Effector memory CD8-positive, alpha-beta T cell (primary cell): ENCODE results near the gene GFOD1.
"Not testable (repeated sequence)": the region's sequence is repeated elsewhere in the genome, so short reads cannot be mapped to it uniquely, and the experiment has no call there.

ENCODE experiments used
- ATAC-seq: fragments of 150-1000 bp; cut with Tn5 transposase; replicated peaks from 2 replicates; pipeline ENCODE4 v1.10.0; 2021; ENCODE audit warnings: mild to moderate bottlenecking, moderate library complexity
- DNase-seq, 3 experiments: peaks; one replicate each; pipeline ENCODE4 v3.0.0; 2021
- H3K27ac Mint-ChIP-seq, 2 donors: one replicate each; pipeline ENCODE4 v1.8.0; 2022; ENCODE audit warnings: mild to moderate bottlenecking in 2 of 2, mixed read lengths in 2 of 2, moderate library complexity in 2 of 2
- H3K27me3 Mint-ChIP-seq, 2 donors: one replicate each; pipeline ENCODE4 v1.8.0; 2022; ENCODE audit warnings: mixed read lengths in 2 of 2
- H3K36me3 Mint-ChIP-seq: one replicate; pipeline ENCODE4 v1.8.0; 2022; ENCODE audit warnings: mild to moderate bottlenecking, moderate library complexity, mixed read lengths; ENCODE audit not compliant: insufficient read depth
- H3K4me1 Mint-ChIP-seq, 2 donors: one replicate each; pipeline ENCODE4 v1.8.0; 2022; ENCODE audit warnings: low read depth in 2 of 2, mixed read lengths in 2 of 2
- H3K4me3 Mint-ChIP-seq, 2 donors: one replicate each; pipeline ENCODE4 v1.8.0; 2022; ENCODE audit warnings: mild to moderate bottlenecking in 2 of 2, mixed read lengths in 2 of 2, moderate library complexity in 2 of 2
- H3K9me3 Mint-ChIP-seq, 2 donors: one replicate each; pipeline ENCODE4 v1.8.0; 2022; ENCODE audit warnings: mixed read lengths in 2 of 2

Gene GFOD1

GRCh38 chr6:13462458-13463327 lies 24.7 kb downstream of the GFOD1 start:
- H3K27ac Mint-ChIP-seq: peak overlapping the region; percentile 32 to 77
- peak overlapping the region in 1 of 2 donors; percentile 2 for H3K4me3 Mint-ChIP-seq
- no peaks in the 10 kb centered on the region for H3K9me3 Mint-ChIP-seq
- no peaks in the 10 kb centered on the region for H3K27me3 Mint-ChIP-seq
- no peaks in the 10 kb centered on the region for H3K36me3 Mint-ChIP-seq
- DNase-seq (no peak), ATAC-seq (no peak)
- peaks cover 22 to 46% of the 10 kb centered on the region in 2 donors for H3K4me1 Mint-ChIP-seq

DNA sequence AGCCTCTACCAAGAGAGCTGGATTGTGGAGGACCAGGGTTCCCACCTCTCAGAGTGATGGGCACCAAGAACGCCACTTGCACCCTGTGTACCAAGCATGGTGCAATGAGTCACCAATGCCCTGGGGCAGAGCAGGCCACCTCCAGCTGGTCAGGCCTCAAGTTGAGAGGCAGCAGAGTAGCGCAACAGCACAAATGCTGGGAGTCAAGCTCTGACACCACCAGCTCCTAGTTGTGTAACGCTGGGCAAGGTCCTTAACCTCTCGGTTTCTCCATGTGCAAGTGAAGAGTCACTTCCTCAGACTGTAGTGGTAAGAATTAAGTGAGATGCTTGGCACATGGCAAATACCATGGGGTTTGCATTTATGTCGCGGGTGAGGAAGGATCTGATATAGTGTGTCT lies 25.6 kb downstream of the GFOD1 start:
- no peak overlapping the region for H3K4me3 Mint-ChIP-seq
- H3K4me1 Mint-ChIP-seq: peaks cover 23 to 44% of the 10 kb centered on the region in 2 donors

DNA sequence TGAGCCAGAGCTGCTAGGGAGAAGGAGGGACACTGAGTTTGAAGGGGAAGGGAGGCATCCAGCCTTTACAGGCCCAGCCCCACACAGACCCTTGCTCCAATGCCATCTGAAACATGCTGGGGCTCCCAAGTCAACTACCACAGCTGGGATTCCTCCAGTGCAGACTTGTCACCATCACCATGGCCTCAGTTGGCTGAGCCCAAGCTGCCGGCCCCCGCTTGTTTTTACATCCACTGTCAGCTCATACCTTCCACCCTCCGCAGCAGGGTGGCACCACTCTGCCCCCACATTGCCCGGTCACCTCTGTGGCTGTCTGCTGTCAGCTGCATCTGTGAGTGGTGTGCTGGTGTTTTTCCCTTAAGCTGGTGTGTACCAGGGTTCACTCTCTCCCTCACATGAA lies 26.1 kb downstream of the GFOD1 start:
- Mint-ChIP-seq H3K36me3 (no peaks in the 10 kb centered on the region), H3K4me3 (no peak overlapping the region), H3K27ac (peak overlapping the region; percentile 32 to 77), H3K9me3 (no peaks in the 10 kb centered on the region), H3K27me3 (no peaks in the 10 kb centered on the region), H3K4me1 (peaks cover 26 to 44% of the 10 kb centered on the region in 2 donors)
- ATAC-seq (no peak), DNase-seq (no peak)

More for the DNA sequence above, 25.6 kb downstream of the GFOD1 start:
- ATAC-seq: peak; percentile 26
- H3K9me3 Mint-ChIP-seq: no peaks in the 10 kb centered on the region
- H3K27ac Mint-ChIP-seq: peak overlapping the region; percentile 32 to 77
- H3K27me3 Mint-ChIP-seq: no peaks in the 10 kb centered on the region
- no peaks in the 10 kb centered on the region for H3K36me3 Mint-ChIP-seq
- DNase-seq: no peak

GRCh38 chr6:13460289-13460688 lies 27.1 kb downstream of the GFOD1 start:
- H3K9me3 Mint-ChIP-seq, DNase-seq, ATAC-seq, H3K4me3 Mint-ChIP-seq, H3K27ac Mint-ChIP-seq, H3K36me3 Mint-ChIP-seq, H3K27me3 Mint-ChIP-seq: not testable (repeated sequence)
- H3K4me1 Mint-ChIP-seq: peaks cover 28 to 44% of the 10 kb centered on the region in 2 donors

GRCh38 chr6:13457577-13457976 lies 29.8 kb downstream of the GFOD1 start:
- peaks cover 39 to 52% of the 10 kb centered on the region in 2 donors for H3K4me1 Mint-ChIP-seq
- no peak for DNase-seq
- H3K27ac Mint-ChIP-seq: no peak overlapping the region
- no peak overlapping the region for H3K4me3 Mint-ChIP-seq
- no peaks in the 10 kb centered on the region for H3K9me3 Mint-ChIP-seq
- peaks cover 7% of the 10 kb centered on the region for H3K36me3 Mint-ChIP-seq
- ATAC-seq: no peak
- no peaks in the 10 kb centered on the region for H3K27me3 Mint-ChIP-seq

DNA sequence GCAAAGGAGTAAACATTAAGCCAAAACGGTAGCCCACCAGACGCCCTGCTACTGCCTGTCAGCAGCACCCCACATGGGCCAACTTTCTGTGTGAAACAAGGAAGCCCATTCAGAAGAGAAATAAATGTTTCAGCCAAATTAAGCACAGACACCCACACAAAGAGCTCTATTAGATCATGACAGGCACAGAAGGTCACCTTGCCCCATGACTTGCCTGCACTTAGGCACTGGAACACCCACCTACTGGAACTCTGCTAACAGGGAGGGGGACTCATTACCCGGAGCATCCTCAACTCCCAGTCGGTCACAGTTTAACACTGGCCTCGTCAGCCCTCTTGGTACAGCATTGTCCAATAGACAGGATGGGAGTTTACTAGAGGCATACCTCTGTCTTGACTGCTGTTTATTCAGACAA lies 31.8 kb downstream of the GFOD1 start:
- peak overlapping the region; percentile 75 to 80 for H3K4me3 Mint-ChIP-seq
- H3K4me1 Mint-ChIP-seq: peaks cover 31 to 42% of the 10 kb centered on the region in 2 donors

DNA sequence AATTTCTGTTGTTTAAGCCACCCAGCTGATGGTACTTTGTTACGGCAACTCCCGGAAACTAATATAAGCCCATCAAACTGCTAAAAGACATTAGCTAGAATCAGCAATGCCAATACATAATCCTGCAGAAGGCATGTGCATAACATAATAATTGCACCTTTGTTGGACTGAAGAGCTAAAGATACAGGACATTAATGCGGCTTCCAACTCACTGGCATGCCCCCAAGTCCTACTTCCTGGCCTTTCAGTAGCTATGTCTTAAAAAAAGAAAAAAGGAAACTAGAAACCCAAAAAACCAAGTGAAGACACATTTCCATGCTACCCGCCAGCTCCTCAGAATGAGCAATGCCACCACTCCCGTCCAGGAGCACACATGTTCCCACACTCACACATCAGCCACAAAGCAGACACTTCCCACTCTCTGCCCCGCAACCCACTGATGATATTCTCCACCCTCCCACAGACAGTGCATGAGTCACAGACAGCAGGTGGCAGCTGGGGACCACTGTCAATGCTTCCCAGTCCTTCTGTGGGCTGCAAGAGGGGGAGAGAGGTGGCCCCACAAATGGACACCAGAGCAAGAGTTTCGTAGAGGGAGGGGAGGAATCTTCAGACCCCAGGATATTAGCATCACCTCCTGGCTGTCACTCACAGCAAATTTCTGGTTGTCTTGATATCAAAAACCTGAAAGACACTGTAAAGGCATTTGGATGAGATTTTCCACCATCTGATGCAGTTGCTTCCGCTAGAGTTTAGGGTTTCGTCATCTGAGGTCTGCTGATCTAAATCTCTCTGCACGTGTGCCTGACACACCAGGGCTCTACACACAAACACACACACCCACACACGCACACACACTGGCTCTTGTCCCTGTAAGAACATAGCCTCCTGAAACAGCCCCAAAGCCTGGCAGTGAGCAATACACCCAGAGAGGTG lies 32.8 kb downstream of the GFOD1 start:
- peak; percentile 87 for ATAC-seq
- DNase-seq: peak; percentile 51 to 66 (median 61)
- Mint-ChIP-seq H3K27me3 (no peaks in the 10 kb centered on the region), H3K27ac (peak overlapping the region; percentile 91 to 97), H3K9me3 (no peaks in the 10 kb centered on the region), H3K4me3 (peak overlapping the region; percentile 75 to 80), H3K36me3 (peaks cover 7% of the 10 kb centered on the region), H3K4me1 (peaks cover 31 to 38% of the 10 kb centered on the region in 2 donors)

More for the DNA sequence above, 31.8 kb downstream of the GFOD1 start:
- Mint-ChIP-seq H3K27me3 (no peaks in the 10 kb centered on the region), H3K36me3 (peaks cover 7% of the 10 kb centered on the region), H3K27ac (peak overlapping the region; percentile 91 to 97), H3K9me3 (no peaks in the 10 kb centered on the region)
- no peak for ATAC-seq
- DNase-seq: no peak

DNA sequence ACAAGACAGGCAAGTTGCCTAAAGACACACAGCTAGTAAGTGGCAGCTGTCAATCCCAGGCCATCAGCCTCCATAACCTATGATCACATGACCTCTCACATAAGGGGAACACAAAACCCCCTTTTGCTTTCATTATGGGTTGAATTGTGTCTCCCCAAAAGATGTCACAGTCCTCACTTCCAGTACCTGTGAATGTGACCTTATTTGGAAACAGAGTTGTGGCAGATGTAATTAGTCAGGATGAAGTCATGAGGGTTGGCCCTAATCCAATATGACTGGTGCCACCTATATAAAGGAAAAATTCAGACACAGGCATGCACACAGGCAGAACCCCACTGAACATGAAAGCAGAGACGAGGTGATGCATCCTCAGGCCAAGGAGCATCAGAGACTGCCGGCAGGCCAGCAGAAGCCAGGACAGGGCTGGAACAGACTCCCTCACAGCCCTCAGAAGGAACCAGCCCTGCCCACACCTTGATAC lies 33.6 kb downstream of the GFOD1 start:
- no peaks in the 10 kb centered on the region for H3K9me3 Mint-ChIP-seq
- ATAC-seq (peak; percentile 20), DNase-seq (no peak)
- peak overlapping the region; percentile 91 to 97 for H3K27ac Mint-ChIP-seq
- peak overlapping the region; percentile 75 to 80 for H3K4me3 Mint-ChIP-seq
- H3K36me3 Mint-ChIP-seq: peaks cover 7% of the 10 kb centered on the region
- peaks cover 29 to 35% of the 10 kb centered on the region in 2 donors for H3K4me1 Mint-ChIP-seq
- no peaks in the 10 kb centered on the region for H3K27me3 Mint-ChIP-seq

DNA sequence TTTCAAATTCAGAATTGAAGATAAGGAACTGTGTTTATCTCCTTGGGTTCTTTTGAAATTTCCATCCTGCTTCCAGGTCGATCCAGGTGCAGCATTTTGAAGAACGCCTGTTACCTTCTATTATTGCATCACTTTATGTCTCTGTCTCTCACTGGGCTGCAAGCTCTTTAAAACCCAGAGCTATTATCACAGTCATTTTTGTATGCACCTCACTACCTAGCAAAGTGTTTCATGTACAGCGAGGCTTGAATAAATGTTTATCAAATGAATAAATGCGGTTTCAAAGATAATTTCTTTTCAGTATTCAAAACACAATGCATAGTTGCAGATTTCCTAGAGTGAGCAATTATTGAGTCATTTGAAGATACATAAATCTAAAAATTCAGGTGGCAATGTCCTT lies 34.2 kb downstream of the GFOD1 start:
- no peak overlapping the region for H3K4me3 Mint-ChIP-seq
- no peaks in the 10 kb centered on the region for H3K9me3 Mint-ChIP-seq
- peaks cover 7% of the 10 kb centered on the region for H3K36me3 Mint-ChIP-seq
- no peak for ATAC-seq
- peaks cover 32 to 37% of the 10 kb centered on the region in 2 donors for H3K4me1 Mint-ChIP-seq
- no peak for DNase-seq
- H3K27me3 Mint-ChIP-seq: no peaks in the 10 kb centered on the region
- peak overlapping the region in 1 of 2 donors; percentile 97 for H3K27ac Mint-ChIP-seq

DNA sequence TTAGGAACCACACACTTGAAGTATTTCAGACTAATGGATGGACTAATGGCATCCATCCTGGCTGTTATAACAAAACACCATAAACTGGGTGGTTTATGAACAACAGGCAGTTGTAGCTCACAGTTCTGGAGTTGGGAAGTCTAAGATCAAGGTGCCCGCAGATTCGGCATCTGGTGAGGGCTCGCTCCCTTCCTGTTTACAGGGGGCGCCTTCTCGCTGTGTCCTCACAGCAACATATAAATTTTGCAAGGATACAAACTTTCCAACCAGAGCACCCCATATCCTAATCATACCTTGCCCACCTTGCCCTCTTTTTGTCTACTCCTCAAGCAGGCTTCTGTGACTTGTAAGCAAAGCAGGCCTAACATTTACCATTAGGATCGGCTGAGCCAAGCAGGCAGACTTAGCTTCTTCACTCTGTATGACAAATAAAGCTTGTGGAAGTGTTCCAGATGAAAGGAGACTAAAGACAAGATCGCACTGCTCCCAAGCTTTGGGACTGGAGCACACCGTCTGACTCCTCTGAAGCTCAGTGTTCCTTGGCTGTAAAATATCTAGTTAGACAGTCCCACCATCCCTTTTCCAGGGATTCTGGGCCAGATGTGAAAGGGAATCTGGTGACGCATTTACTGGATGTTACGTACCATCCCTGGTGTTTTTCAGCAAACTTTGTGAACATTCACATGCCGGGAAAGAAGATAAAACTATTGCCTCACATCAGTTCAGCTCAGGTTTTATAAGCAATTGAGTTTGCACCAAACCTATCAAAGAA lies 34.9 kb downstream of the GFOD1 start:
- H3K36me3 Mint-ChIP-seq: peaks cover 7% of the 10 kb centered on the region
- ATAC-seq: no peak
- H3K9me3 Mint-ChIP-seq: no peaks in the 10 kb centered on the region
- no peak for DNase-seq
- H3K4me3 Mint-ChIP-seq: no peak overlapping the region
- H3K27me3 Mint-ChIP-seq: no peaks in the 10 kb centered on the region
- peak overlapping the region in 1 of 2 donors; percentile 97 for H3K27ac Mint-ChIP-seq
- peaks cover 38 to 43% of the 10 kb centered on the region in 2 donors for H3K4me1 Mint-ChIP-seq

DNA sequence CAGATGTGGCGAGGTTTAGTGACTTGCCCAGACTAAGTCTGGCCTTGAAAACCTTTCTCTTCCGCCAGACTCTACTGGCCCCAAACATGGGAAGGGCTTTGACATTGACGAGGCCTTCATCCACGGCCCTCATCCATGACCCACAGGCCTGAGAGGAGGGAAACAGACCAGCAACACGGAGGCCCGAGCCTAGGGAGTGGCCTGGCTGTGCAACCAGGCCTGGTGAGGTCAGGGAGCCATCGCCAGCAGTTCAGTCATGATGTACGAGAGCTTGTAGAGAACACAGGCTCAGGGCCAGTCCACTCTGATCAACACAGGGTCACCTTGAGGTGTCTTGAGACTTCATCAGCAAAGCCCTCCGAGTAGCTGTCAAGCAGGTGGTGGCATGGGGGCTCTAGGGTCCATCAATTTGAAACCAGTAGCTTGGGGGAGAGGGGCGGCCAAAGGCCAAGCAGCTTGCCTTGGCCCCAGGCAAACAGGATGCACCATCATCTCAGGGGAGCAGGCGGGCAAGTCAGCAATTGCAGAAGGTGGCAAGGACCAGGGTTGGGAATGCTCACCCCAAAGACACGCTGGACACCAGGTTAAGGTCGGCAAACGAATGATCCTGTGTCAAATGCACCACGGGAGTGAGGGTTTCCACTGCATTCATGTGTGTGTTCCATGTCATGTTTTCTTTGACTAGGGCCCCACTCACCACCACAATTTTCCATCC lies 36.1 kb downstream of the GFOD1 start:
- H3K27ac Mint-ChIP-seq: peak overlapping the region; percentile 4 to 41
- peaks cover 7% of the 10 kb centered on the region for H3K36me3 Mint-ChIP-seq
- H3K9me3 Mint-ChIP-seq: no peaks in the 10 kb centered on the region
- ATAC-seq (no peak), DNase-seq (no peak)
- H3K27me3 Mint-ChIP-seq: no peaks in the 10 kb centered on the region
- H3K4me1 Mint-ChIP-seq: peaks cover 34 to 43% of the 10 kb centered on the region in 2 donors
- H3K4me3 Mint-ChIP-seq: no peak overlapping the region

DNA sequence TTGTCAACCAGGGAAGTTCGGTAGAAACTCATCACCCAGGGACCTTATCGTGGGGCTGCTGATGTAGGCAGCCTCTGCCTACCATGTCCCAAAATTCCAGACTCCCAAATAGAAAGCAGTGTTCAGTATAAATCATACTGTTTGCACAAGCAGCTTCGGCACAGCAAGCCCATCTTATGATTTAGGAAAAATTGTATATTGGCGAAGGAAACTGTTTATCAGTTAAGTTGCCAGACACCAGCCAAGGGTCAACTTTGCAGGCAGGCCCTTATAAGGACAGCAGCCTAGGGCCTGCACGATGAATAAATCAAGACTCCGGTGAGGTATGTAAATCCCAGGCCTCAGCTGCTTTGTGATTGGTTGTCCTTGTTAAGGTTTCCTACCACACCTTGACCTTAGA lies 36.8 kb downstream of the GFOD1 start:
- Mint-ChIP-seq H3K27ac (no peak overlapping the region), H3K27me3 (no peaks in the 10 kb centered on the region), H3K4me1 (peaks cover 32 to 47% of the 10 kb centered on the region in 2 donors), H3K4me3 (no peak overlapping the region), H3K9me3 (no peaks in the 10 kb centered on the region), H3K36me3 (peaks cover 7% of the 10 kb centered on the region)
- DNase-seq (no peak), ATAC-seq (no peak)
